GM12891 (cell line): Measurements from ENCODE around the gene RAB3B.

ENCODE experiments used
- PAX5 ChIP-seq: IDR thresholded peaks from 2 replicates; pipeline ENCODE4 v1.6.1; 2011; ENCODE audit warnings: low read length, moderate library complexity, mild to moderate bottlenecking; ENCODE audit not compliant: insufficient read depth, severe bottlenecking
- POLR2A ChIP-seq: IDR thresholded peaks from 2 replicates; pipeline ENCODE4 v1.6.1; 2011; ENCODE audit warnings: low read depth, low read length, control low read depth
- POLR2AphosphoS5 ChIP-seq: IDR thresholded peaks from 2 replicates; pipeline ENCODE4 v1.6.1; 2011; ENCODE audit warnings: low read depth, low read length, control low read depth
- POU2F2 ChIP-seq: IDR thresholded peaks from 2 replicates; pipeline ENCODE4 v1.6.1; 2011; ENCODE audit warnings: low read depth, mild to moderate bottlenecking, control low read depth, low read length, moderate library complexity
- TAF1 ChIP-seq: IDR thresholded peaks from 2 replicates; pipeline ENCODE4 v1.6.1; 2011; ENCODE audit warnings: low read depth, low read length, control low read depth

DNA sequence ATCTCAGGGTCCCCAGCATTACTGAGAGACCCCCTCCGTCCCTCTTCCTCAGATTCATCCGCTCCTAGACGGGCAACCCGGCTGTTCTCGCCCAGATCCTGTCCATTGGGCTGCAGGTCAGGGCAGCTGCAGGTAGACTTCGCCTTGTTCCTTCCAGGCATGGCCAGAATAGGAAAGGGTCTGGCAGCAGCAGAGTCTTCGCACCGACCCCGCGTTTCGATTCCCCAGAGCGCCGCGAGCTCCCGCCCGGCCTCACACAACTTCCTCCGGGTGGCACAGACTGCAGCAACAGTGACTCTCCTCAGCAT is 112.2 kb downstream of the RAB3B start:
- TF ChIP-seq POU2F2 (no peak), POLR2AphosphoS5 (no peak), TAF1 (no peak), POLR2A (no peak), PAX5 (no peak)
